Measurements from ENCODE around the gene ASPSCR1. TPM values are rescaled to one million over a fixed set of nuclear protein-coding genes. Genes with fewer than 3 reads are reported as not detected.
A peak's percentile ranks its signal among the peaks of the same experiment; 100 is the strongest.

ASPSCR1 gene
- total and polyA plus RNA-seq, 2 of the 4 experiments (the other 2 are of a cell fraction) = 7.2 to 17.2 TPM

- H3K27ac ChIP-seq (ENCODE audit: insufficient read depth, low read length) = no peak overlapping the region
- no peak overlapping the region for H3K56ac ChIP-seq (ENCODE audit: extremely low read depth, insufficient read depth, low read length)
- H4K8ac ChIP-seq (ENCODE audit: low read depth in 2 of 2, low read length in 2 of 2) = peak overlapping the region in 1 of 2 experiments; percentile 72; a peak in 3 of 4 replicates
- H2AK9ac ChIP-seq (replicated peaks; ENCODE audit: low read depth, low read length, poor library complexity) = peak overlapping the region; percentile 44
- TF ChIP-seq SMC3 (IDR thresholded peaks at IDR 0.05; ENCODE audit: low read depth, low read length) (no peak), USF2 (IDR thresholded peaks at IDR 0.05; ENCODE audit: low read depth, low read length) (peak; percentile 80), MAZ (IDR thresholded peaks at IDR 0.05; ENCODE audit: borderline replicate concordance, low read depth, low read length) (peak; percentile 52; the same call in 1 of the 2 replicates), MAFK (IDR thresholded peaks at IDR 0.05; ENCODE audit: low read depth, low read length) (no peak)
- dilution Hi-C loops (cut with HindIII; ENCODE audit: low sequenced_read_pairs, unreplicated experiment) = no loop called here
- H2BK15ac ChIP-seq (ENCODE audit: low read depth, low read length) = no peak overlapping the region; the same call in 2 of the 3 replicates
- H3K9ac ChIP-seq (ENCODE audit: low read depth, low read length) = no peak overlapping the region; the same call in 1 of the 2 replicates
- H2AFZ ChIP-seq (replicated peaks; ENCODE audit: low read length, poor library complexity) = peak overlapping the region; percentile 82
- ATAC-seq (ENCODE audit: low read depth) = peak; percentile 60
- H3K18ac ChIP-seq (ENCODE audit: low read depth, low read length) = peak overlapping the region; percentile 90
- H3K4me2 ChIP-seq (ENCODE audit: low read depth, low read length) = peak overlapping the region; percentile 86
- peak overlapping the region; percentile 12; the same call in 1 of the 2 replicates for H2BK120ac ChIP-seq (ENCODE audit: low read depth, low read length)
- POLR2A ChIA-PET (ENCODE audit: unreplicated experiment) = no interaction called here
- H3K9me1 ChIP-seq (ENCODE audit: insufficient read depth, low read length) = no peaks in the 10 kb centered on the region; the same call in 1 of the 2 replicates
- 29% methylated on average over 6 of the region's 36 CpGs; no CpG with 5 or more reads in 1 of the 2 experiments for WGBS, 2 experiments (ENCODE audit: extremely low coverage in 2 of 2, insufficient read length in 1 of 2)
- H3K36me3 ChIP-seq (ENCODE audit: control insufficient read depth, insufficient read depth, low read length) = no peaks in the 10 kb centered on the region
- BruUV-seq (replicated peaks) = no TSS peak
- peaks cover 9% of the 10 kb centered on the region for H3K27me3 ChIP-seq (ENCODE audit: control insufficient read depth, insufficient read depth, low read length)
- no peak overlapping the region for H3K4me3 ChIP-seq (ENCODE audit: insufficient read depth, low read depth, low read length)
- no peaks in the 10 kb centered on the region for H4K20me1 ChIP-seq (ENCODE audit: insufficient read depth, low read length)
- H3K4me1 ChIP-seq (ENCODE audit: control insufficient read depth, insufficient read depth, low read length) = peaks cover 9% of the 10 kb centered on the region; the same call in 1 of the 2 replicates
- peak overlapping the region; percentile 90; the same call in 1 of the 2 replicates for H4K5ac ChIP-seq (ENCODE audit: low read depth, low read length)
- H3K23ac ChIP-seq (ENCODE audit: low read depth, low read length) = no peak overlapping the region
- H2BK5ac ChIP-seq (ENCODE audit: low read depth, low read length, poor library complexity, severe bottlenecking) = no peak overlapping the region
- H3K79me1 ChIP-seq (ENCODE audit: low read depth in 1 of 2, low read length in 2 of 2) = no peaks in the 10 kb centered on the region
- no peak overlapping the region for H4K91ac ChIP-seq (ENCODE audit: insufficient read depth, low read depth, low read length)
- CTCF ChIA-PET = interaction anchor here (1.6 kb wide), 1 partner anchor 8 kb away, joined by 7 read pairs; no protein-coding TSS in a partner anchor
- H2AK5ac ChIP-seq (ENCODE audit: low read depth, low read length) = peak overlapping the region; percentile 39; the same call in 1 of the 2 replicates
- intact Hi-C loops (cut with micrococcal nuclease) = loop anchor here (10.0 kb wide), 1 partner anchor 187 kb away; no protein-coding TSS in a partner anchor
- H3K14ac ChIP-seq (replicated peaks; ENCODE audit: low read depth, low read length) = 0 out of 2 replicates have a peak overlapping the region, but pooled peaks have one; percentile 33
- DNase-seq = peak; percentile 32
- peak overlapping the region; percentile 42 for H3K4ac ChIP-seq (ENCODE audit: low read depth, low read length)
- H2BK20ac ChIP-seq (ENCODE audit: low read depth, low read length) = peak overlapping the region; percentile 33; the same call in 1 of the 2 replicates
- in situ Hi-C loops (cut with MboI; ENCODE audit: low sequenced_read_pairs) = loop anchor here (5.0 kb wide), 1 partner anchor 50 kb away; no protein-coding TSS in a partner anchor
- no peaks in the 10 kb centered on the region; the same call in 1 of the 2 replicates for H3K9me3 ChIP-seq (ENCODE audit: control insufficient read depth, insufficient read depth, low read length)
These were observed 9.7 kb upstream of the ASPSCR1 start for GRCh38 chr17:81967533-81968395.
